ENCODE measurements around the gene CTNNA3. TPM values are rescaled to one million over a fixed set of nuclear protein-coding genes. Genes with fewer than 3 reads are reported as not detected.

CTNNA3 gene
- total and polyA plus RNA-seq, 2 donors from 2014 or later, result 0.45 to 0.72 TPM

DNA sequence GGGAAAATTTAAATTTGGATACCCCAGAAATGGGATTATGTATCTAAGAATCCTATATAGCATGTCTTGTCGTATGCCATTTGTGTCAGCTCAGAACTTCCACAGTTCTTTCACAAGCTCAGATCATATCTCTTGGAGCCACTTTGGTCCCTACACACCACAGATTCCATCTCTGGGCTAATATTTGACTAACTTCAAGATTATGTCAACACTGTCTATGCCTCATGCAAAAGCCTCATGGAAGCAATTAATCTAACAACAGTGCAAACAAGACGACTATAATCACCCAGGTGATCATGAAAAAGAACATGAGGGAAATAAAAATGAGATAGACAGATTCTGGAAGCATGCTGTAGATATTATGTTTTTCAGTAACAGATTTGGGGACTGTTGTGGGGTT lies 581.0 kb downstream of the CTNNA3 start:
- TF ChIP-seq, protein P1, sequence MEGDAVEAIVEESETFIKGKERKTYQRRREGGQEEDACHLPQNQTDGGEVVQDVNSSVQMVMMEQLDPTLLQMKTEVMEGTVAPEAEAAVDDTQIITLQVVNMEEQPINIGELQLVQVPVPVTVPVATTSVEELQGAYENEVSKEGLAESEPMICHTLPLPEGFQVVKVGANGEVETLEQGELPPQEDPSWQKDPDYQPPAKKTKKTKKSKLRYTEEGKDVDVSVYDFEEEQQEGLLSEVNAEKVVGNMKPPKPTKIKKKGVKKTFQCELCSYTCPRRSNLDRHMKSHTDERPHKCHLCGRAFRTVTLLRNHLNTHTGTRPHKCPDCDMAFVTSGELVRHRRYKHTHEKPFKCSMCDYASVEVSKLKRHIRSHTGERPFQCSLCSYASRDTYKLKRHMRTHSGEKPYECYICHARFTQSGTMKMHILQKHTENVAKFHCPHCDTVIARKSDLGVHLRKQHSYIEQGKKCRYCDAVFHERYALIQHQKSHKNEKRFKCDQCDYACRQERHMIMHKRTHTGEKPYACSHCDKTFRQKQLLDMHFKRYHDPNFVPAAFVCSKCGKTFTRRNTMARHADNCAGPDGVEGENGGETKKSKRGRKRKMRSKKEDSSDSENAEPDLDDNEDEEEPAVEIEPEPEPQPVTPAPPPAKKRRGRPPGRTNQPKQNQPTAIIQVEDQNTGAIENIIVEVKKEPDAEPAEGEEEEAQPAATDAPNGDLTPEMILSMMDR (IDR thresholded peaks at IDR 0.05; ENCODE audit: borderline replicate concordance, extremely low read depth, insufficient read depth), result no peak
- H3K9ac ChIP-seq (ENCODE audit: low read length in 3 of 3), result no peak overlapping the region
- DNase-seq, result no peak

GRCh38 chr10:67112765-67113164 lies 583.2 kb downstream of the CTNNA3 start:
- no peaks in the 10 kb centered on the region for H3K4me1 ChIP-seq (ENCODE audit: control insufficient read depth in 2 of 3, insufficient read depth in 2 of 3, low read depth in 1 of 3, low read length in 3 of 3)
- intact Hi-C loops (cut with DNase I), result no loop called here
- no peaks in the 10 kb centered on the region for H3K9me3 ChIP-seq (ENCODE audit: control insufficient read depth in 2 of 3, insufficient read depth in 1 of 3, low read length in 3 of 3)
- TF ChIP-seq, protein P1 (IDR thresholded peaks at IDR 0.05; ENCODE audit: borderline replicate concordance, extremely low read depth, insufficient read depth), result no peak
- no peak for FAIRE-seq
- H3K4me3 ChIP-seq (ENCODE audit: low read length in 3 of 3), result no peak overlapping the region
- H3K36me3 ChIP-seq (ENCODE audit: control insufficient read depth in 2 of 3, insufficient read depth in 3 of 3, low read length in 3 of 3), result no peaks in the 10 kb centered on the region
- H3K27me3 ChIP-seq (ENCODE audit: control insufficient read depth, insufficient read depth, low read length), result no peaks in the 10 kb centered on the region
- H3K27ac ChIP-seq (ENCODE audit: low read depth in 2 of 2, low read length in 2 of 2), result no peak overlapping the region
- H3K9ac ChIP-seq (ENCODE audit: low read length in 3 of 3), result no peak overlapping the region
- DNase-seq, result no peak

More for the DNA sequence above, 581.0 kb downstream of the CTNNA3 start:
- no peak for FAIRE-seq
- Histone ChIP-seq H3K36me3 (ENCODE audit: control insufficient read depth in 2 of 3, insufficient read depth in 3 of 3, low read length in 3 of 3) (no peaks in the 10 kb centered on the region), H3K27me3 (ENCODE audit: control insufficient read depth, insufficient read depth, low read length) (no peaks in the 10 kb centered on the region), H3K9me3 (ENCODE audit: control insufficient read depth in 2 of 3, insufficient read depth in 1 of 3, low read length in 3 of 3) (no peaks in the 10 kb centered on the region), H3K4me1 (ENCODE audit: control insufficient read depth in 2 of 3, insufficient read depth in 2 of 3, low read depth in 1 of 3, low read length in 3 of 3) (no peaks in the 10 kb centered on the region), H3K27ac (ENCODE audit: low read depth in 2 of 2, low read length in 2 of 2) (no peak overlapping the region), H3K4me3 (ENCODE audit: low read length in 3 of 3) (no peak overlapping the region)
- intact Hi-C loops (cut with DNase I), result no loop called here

DNA sequence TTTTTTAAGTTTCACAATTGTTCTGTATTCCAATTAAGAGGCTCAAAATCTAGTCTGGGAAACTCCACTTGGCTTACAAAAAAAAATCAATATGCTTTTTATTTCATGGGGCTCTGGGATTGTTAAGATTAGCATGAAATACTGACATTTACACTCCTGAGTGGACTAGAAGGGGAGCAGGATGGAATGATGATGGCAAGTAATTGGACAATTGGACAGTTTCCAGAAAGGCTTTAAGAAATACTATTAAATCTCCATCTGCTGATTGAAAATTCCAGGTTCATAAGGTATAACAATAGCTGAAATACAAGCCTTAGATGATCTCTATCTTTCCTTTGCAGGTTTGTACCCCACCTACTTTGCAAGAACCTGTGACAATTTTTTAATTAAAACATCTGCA lies 585.7 kb downstream of the CTNNA3 start:
- H3K27ac ChIP-seq (ENCODE audit: low read depth in 2 of 2, low read length in 2 of 2), result no peak overlapping the region
- no peaks in the 10 kb centered on the region for H3K27me3 ChIP-seq (ENCODE audit: control insufficient read depth, insufficient read depth, low read length)
- DNase-seq, result no peak
- H3K36me3 ChIP-seq (ENCODE audit: control insufficient read depth in 2 of 3, insufficient read depth in 3 of 3, low read length in 3 of 3), result no peaks in the 10 kb centered on the region
- intact Hi-C loops (cut with DNase I), result no loop called here
- H3K4me3 ChIP-seq (ENCODE audit: low read length in 3 of 3), result no peak overlapping the region
- H3K9me3 ChIP-seq (ENCODE audit: control insufficient read depth in 2 of 3, insufficient read depth in 1 of 3, low read length in 3 of 3), result no peaks in the 10 kb centered on the region
- no peaks in the 10 kb centered on the region for H3K4me1 ChIP-seq (ENCODE audit: control insufficient read depth in 2 of 3, insufficient read depth in 2 of 3, low read depth in 1 of 3, low read length in 3 of 3)
- H3K9ac ChIP-seq (ENCODE audit: low read length in 3 of 3), result no peak overlapping the region
- TF ChIP-seq, protein P1 (IDR thresholded peaks at IDR 0.05; ENCODE audit: borderline replicate concordance, extremely low read depth, insufficient read depth), result no peak
- FAIRE-seq, result no peak

DNA sequence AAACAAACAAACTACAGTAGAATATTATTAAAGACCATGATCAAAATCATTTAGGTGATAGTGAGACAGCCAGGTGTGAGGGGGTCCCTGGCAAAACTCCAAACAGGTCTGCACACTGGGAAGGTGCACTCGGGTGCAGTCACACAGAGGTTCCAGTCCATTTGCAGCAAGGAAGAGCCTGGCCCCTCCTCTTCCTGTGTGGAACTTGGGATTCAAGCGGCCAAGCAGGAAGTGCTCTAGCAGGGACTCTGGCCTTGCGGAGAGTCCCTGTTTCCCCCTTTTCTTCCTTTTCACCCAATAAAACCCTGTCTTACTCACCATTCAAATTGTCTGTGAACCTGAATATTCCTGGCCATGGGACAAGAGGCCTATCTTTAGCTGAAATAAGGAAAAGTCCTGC lies 588.3 kb downstream of the CTNNA3 start:
- Histone ChIP-seq H3K27ac (ENCODE audit: low read depth in 2 of 2, low read length in 2 of 2) (no peak overlapping the region), H3K36me3 (ENCODE audit: control insufficient read depth in 2 of 3, insufficient read depth in 3 of 3, low read length in 3 of 3) (no peaks in the 10 kb centered on the region), H3K27me3 (ENCODE audit: control insufficient read depth, insufficient read depth, low read length) (no peaks in the 10 kb centered on the region), H3K9ac (ENCODE audit: low read length in 3 of 3) (no peak overlapping the region), H3K4me3 (ENCODE audit: low read length in 3 of 3) (no peak overlapping the region), H3K9me3 (ENCODE audit: control insufficient read depth in 2 of 3, insufficient read depth in 1 of 3, low read length in 3 of 3) (no peaks in the 10 kb centered on the region), H3K4me1 (ENCODE audit: control insufficient read depth in 2 of 3, insufficient read depth in 2 of 3, low read depth in 1 of 3, low read length in 3 of 3) (no peaks in the 10 kb centered on the region)
- TF ChIP-seq, protein P1 (IDR thresholded peaks at IDR 0.05; ENCODE audit: borderline replicate concordance, extremely low read depth, insufficient read depth), result no peak
- FAIRE-seq, result no peak
- no peak for DNase-seq
- intact Hi-C loops (cut with DNase I), result no loop called here

Data from kidney (tissue), 14 donors.